T47D (cell line): ENCODE measurements around the gene TBC1D25.
"Not testable (repeated sequence)": the region's sequence is repeated elsewhere in the genome, so short reads cannot be mapped to it uniquely, and the experiment has no call there.

Experiments
- DNase-seq, 2 experiments: peaks; one replicate each; pipeline versions ENCODE4 v3.0.0 to v3.0.0-alpha.2; 2011 to 2012; ENCODE audit warnings: low read depth in 1 of 2, low spot score in 1 of 2
- JUND ChIP-seq: IDR thresholded peaks from 2 replicates; pipeline ENCODE4 v1.6.1; 2012; ENCODE audit warnings: low read depth
- in situ Hi-C: cut with HindIII; loops from 2 replicates; pipeline ENCODE4 v1.10.0; 2016; ENCODE audit warnings: low sequenced_read_pairs, low pct_unique_long_range_greater_than_20kb

The TBC1D25 gene

GRCh38 chrX:48509245-48509590 is 30.3 kb upstream of the TBC1D25 start:
- no peak for DNase-seq
- in situ Hi-C loops: no loop called here
- no peak for TF ChIP-seq JUND

- TF ChIP-seq JUND: no peak
- no peak for DNase-seq
- in situ Hi-C loops: no loop called here
Measured at GRCh38 chrX:48509619-48510018, 29.9 kb upstream of the TBC1D25 start.

- peak; percentile 31 to 65 for DNase-seq
- in situ Hi-C loops: no loop called here
- no peak for TF ChIP-seq JUND
Measured at GRCh38 chrX:48511560-48511959, 28.0 kb upstream of the TBC1D25 start.

GRCh38 chrX:48512371-48512935 is 27.1 kb upstream of the TBC1D25 start:
- TF ChIP-seq JUND: no peak
- no peak for DNase-seq
- in situ Hi-C loops: no loop called here

- DNase-seq: no peak
- in situ Hi-C loops: no loop called here
- no peak for TF ChIP-seq JUND
Measured at GRCh38 chrX:48513670-48514069, 25.8 kb upstream of the TBC1D25 start.

- no peak for TF ChIP-seq JUND
- in situ Hi-C loops: no loop called here
- no peak for DNase-seq
Measured at GRCh38 chrX:48514126-48514806, 25.2 kb upstream of the TBC1D25 start.

- DNase-seq: no peak
- in situ Hi-C loops: no loop called here
- no peak for TF ChIP-seq JUND
Measured at GRCh38 chrX:48514868-48515460, 24.6 kb upstream of the TBC1D25 start.

GRCh38 chrX:48515842-48516241 is 23.7 kb upstream of the TBC1D25 start:
- DNase-seq: no peak
- no peak for TF ChIP-seq JUND
- in situ Hi-C loops: no loop called here

GRCh38 chrX:48516285-48516684 is 23.2 kb upstream of the TBC1D25 start:
- DNase-seq: no peak
- TF ChIP-seq JUND: no peak
- in situ Hi-C loops: no loop called here

- in situ Hi-C loops: no loop called here
- TF ChIP-seq JUND: no peak
- no peak for DNase-seq
Measured at GRCh38 chrX:48516987-48517386, 22.5 kb upstream of the TBC1D25 start.

GRCh38 chrX:48519481-48519880 is 20.0 kb upstream of the TBC1D25 start:
- in situ Hi-C loops, DNase-seq: not testable (repeated sequence)

- in situ Hi-C loops: no loop called here
- no peak for DNase-seq
- TF ChIP-seq JUND: no peak
Measured at GRCh38 chrX:48520455-48520854, 19.1 kb upstream of the TBC1D25 start.

GRCh38 chrX:48520976-48521352 is 18.6 kb upstream of the TBC1D25 start:
- no peak for TF ChIP-seq JUND
- DNase-seq: peak in 1 of 2 experiments; percentile 37
- in situ Hi-C loops: no loop called here
